KMS-11 (cell line): Measurements from ENCODE around the gene RAPGEF1.

Source experiments
- H2AFZ ChIP-seq: fragments of 200-600 bp; sonication (generic); 2 replicates; pipeline ENCODE4 v1.6.1; 2016; ENCODE audit warnings: antibody characterized with exemption, mixed run types, low read depth
- H3K27ac ChIP-seq: fragments of 200-600 bp; sonication (generic); 2 replicates; pipeline ENCODE4 v1.6.1; 2016; ENCODE audit warnings: mild to moderate bottlenecking, mixed run types
- H3K27me3 ChIP-seq: fragments of 200-600 bp; sonication (generic); 2 replicates; pipeline ENCODE4 v1.6.1; 2017; ENCODE audit warnings: mild to moderate bottlenecking, low read depth, mixed run types, moderate library complexity; ENCODE audit not compliant: insufficient read depth
- H3K36me3 ChIP-seq: fragments of 200-600 bp; sonication (generic); 2 replicates; pipeline ENCODE4 v1.6.1; 2017; ENCODE audit warnings: mild to moderate bottlenecking, mixed run types; ENCODE audit not compliant: insufficient read depth
- H3K4me1 ChIP-seq: fragments of 200-600 bp; sonication (generic); 2 replicates; pipeline ENCODE4 v1.6.1; 2016; ENCODE audit warnings: mild to moderate bottlenecking, low read depth, mixed run types; ENCODE audit not compliant: poor library complexity, severe bottlenecking
- H3K4me2 ChIP-seq: fragments of 200-600 bp; sonication (generic); 2 replicates; pipeline ENCODE4 v1.7.0; 2016; ENCODE audit warnings: mild to moderate bottlenecking, mixed run types
- H3K4me3 ChIP-seq: fragments of 200-600 bp; sonication (generic); IDR thresholded peaks from 2 replicates; pipeline ENCODE4 v1.6.1; 2017; ENCODE audit warnings: low read depth, low read length, mixed read lengths; ENCODE audit not compliant: insufficient read depth
- H3K79me2 ChIP-seq: fragments of 200-600 bp; sonication (generic); 2 replicates; pipeline ENCODE4 v1.6.1; 2016; ENCODE audit warnings: low read depth, mixed run types; ENCODE audit not compliant: insufficient read depth
- H3K9ac ChIP-seq: fragments of 200-600 bp; sonication (generic); 2 replicates; pipeline ENCODE4 v1.6.1; 2016; ENCODE audit warnings: mild to moderate bottlenecking, mixed run types
- H4K20me1 ChIP-seq: fragments of 200-600 bp; sonication (generic); 2 replicates; pipeline ENCODE4 v1.6.1; 2016; ENCODE audit warnings: mild to moderate bottlenecking, mixed run types; ENCODE audit not compliant: insufficient read depth
- TF ChIP-seq, protein P1 (sequence below): fragments of 200-600 bp; sonication (generic); conservative IDR thresholded peaks from 2 replicates; pipeline ENCODE4 v1.6.1; 2017; ENCODE audit warnings: low read depth, mild to moderate bottlenecking, antibody characterized with exemption, low read length, moderate library complexity, mixed read lengths

The RAPGEF1 gene

DNA sequence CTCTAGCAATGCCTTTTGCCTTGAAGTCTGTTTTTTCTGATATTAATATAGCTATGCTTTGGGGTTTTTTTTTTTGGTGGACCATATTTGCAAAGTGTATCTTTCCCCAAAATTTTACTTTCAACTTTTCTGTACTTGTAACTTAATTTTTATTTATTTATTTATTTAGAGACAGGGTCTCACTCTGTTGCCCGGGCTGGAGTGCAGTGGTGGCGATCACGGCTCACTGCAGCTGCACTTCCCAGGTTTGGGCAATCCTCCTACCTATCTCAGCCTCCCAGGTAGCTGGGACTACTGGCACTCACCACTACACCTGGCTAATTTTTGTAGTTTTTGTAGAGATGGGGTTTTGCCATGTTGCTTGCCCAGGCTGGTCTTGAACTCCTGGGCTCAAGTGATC lies 173.7 kb downstream of the RAPGEF1 start:
- H3K27ac ChIP-seq: no peak overlapping the region
- H2AFZ ChIP-seq: no peak overlapping the region
- H3K27me3 ChIP-seq: no peaks in the 10 kb centered on the region
- H3K9ac ChIP-seq: no peak overlapping the region
- H3K79me2 ChIP-seq: no peaks in the 10 kb centered on the region
- no peaks in the 10 kb centered on the region for H3K36me3 ChIP-seq
- H4K20me1 ChIP-seq: no peaks in the 10 kb centered on the region
- H3K4me3 ChIP-seq: no peak overlapping the region
- no peak overlapping the region for H3K4me2 ChIP-seq
- TF ChIP-seq, protein P1, sequence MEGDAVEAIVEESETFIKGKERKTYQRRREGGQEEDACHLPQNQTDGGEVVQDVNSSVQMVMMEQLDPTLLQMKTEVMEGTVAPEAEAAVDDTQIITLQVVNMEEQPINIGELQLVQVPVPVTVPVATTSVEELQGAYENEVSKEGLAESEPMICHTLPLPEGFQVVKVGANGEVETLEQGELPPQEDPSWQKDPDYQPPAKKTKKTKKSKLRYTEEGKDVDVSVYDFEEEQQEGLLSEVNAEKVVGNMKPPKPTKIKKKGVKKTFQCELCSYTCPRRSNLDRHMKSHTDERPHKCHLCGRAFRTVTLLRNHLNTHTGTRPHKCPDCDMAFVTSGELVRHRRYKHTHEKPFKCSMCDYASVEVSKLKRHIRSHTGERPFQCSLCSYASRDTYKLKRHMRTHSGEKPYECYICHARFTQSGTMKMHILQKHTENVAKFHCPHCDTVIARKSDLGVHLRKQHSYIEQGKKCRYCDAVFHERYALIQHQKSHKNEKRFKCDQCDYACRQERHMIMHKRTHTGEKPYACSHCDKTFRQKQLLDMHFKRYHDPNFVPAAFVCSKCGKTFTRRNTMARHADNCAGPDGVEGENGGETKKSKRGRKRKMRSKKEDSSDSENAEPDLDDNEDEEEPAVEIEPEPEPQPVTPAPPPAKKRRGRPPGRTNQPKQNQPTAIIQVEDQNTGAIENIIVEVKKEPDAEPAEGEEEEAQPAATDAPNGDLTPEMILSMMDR: no peak
- H3K4me1 ChIP-seq: no peaks in the 10 kb centered on the region

DNA sequence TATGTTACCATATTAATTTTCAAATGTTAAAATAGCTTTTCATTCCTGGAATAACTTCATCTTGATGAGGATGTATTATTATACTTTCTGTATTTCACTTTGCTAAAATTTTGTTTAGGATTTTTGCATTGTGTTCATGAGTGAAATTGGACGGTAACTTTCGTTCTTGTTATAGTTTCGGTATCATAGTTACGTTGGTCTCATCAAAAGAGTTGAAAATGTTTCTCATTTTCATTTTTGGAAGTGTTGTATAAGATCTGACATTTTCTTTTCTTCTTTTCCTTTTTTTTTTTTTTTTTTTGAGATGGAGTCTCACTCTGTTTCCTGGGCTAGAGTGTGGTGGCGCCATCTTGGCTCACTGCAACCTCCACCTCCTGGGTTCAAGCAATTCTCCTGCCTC lies 174.5 kb downstream of the RAPGEF1 start:
- Histone ChIP-seq H3K4me1 (no peaks in the 10 kb centered on the region), H4K20me1 (no peaks in the 10 kb centered on the region), H3K27ac (no peak overlapping the region), H3K79me2 (no peaks in the 10 kb centered on the region), H3K4me3 (no peak overlapping the region), H3K9ac (no peak overlapping the region), H3K27me3 (no peaks in the 10 kb centered on the region), H3K4me2 (no peak overlapping the region), H3K36me3 (no peaks in the 10 kb centered on the region), H2AFZ (no peak overlapping the region)
- TF ChIP-seq, protein P1: no peak

DNA sequence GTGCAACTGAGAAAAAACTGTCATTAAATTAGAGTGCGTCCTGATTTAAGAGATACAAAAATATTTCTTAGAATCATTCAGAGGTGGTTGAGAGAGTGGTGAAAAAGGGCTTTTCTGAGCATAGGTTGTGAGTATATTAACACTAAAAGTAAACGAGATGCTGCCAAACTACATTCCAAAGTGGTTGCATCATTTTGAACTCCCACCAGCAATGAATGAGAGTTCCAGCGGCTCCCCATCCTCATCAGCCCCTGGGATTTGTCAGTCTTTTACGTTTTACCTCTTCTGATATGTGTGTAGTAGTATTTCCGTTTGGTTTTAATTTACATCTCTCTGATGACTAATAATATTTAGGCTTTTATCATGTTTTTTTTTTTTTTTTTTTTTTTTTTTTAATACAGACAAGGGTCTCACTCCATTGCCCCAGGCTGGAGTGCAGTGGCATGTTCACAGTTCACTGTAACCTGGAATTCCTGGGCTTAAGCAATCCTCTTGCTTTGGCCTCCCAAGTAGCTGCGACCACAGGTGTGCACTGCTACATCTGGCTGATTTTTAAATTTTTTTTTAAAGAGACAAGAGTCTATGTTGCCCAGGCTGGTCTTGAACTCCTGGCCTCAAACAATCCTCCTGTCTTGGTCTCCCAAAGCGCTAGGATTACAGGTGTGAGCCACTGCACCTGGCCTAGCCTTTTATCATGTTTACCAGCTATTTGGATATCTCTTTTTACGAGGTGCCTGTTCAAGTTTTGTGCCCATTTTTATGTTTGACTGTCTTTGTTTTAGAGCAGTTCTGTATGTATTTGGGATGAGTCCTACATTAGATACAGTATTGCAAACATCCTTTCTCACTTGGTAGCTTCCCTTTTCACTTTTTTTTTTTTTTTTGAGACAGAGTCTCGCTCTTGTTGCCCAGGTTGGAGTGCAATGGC lies 177.6 kb downstream of the RAPGEF1 start:
- no peaks in the 10 kb centered on the region for H3K79me2 ChIP-seq
- H3K36me3 ChIP-seq: no peaks in the 10 kb centered on the region
- no peak overlapping the region for H3K4me2 ChIP-seq
- H3K4me1 ChIP-seq: no peaks in the 10 kb centered on the region
- H3K9ac ChIP-seq: no peak overlapping the region
- TF ChIP-seq, protein P1: no peak
- H3K27ac ChIP-seq: no peak overlapping the region
- H3K27me3 ChIP-seq: no peaks in the 10 kb centered on the region
- H2AFZ ChIP-seq: no peak overlapping the region
- no peak overlapping the region for H3K4me3 ChIP-seq
- H4K20me1 ChIP-seq: no peaks in the 10 kb centered on the region

DNA sequence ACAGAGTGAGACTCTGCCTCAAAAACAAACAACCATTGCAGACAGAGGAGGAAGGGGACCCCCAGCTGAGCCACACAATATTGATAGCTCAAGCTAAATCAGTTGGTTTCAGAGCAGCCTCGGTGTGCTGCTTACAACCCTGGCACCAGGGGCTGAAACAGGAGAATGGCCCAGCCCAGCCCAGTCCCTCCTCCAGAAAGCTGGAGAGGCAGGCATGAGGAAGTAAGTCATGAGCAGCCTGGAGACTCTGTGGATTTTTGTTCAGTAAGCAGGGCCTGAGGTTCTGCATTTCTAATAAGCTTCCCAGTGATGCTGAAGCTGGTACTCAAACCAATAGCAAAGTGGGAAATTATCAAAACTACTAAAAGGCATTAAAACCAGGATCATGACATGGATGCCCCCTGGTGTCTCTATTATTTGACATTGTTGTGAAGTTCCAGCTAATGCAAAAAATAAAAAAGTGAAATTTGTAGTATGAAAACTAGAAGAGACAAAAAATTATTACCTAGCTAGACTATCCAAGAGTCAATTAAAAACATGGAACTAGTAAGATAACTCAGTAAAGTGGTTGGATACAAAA lies 180.4 kb downstream of the RAPGEF1 start:
- Histone ChIP-seq H3K4me3 (no peak overlapping the region), H3K79me2 (no peaks in the 10 kb centered on the region), H3K4me1 (no peaks in the 10 kb centered on the region), H3K36me3 (no peaks in the 10 kb centered on the region), H3K9ac (no peak overlapping the region), H3K27me3 (no peaks in the 10 kb centered on the region), H3K4me2 (no peak overlapping the region), H4K20me1 (no peaks in the 10 kb centered on the region), H3K27ac (no peak overlapping the region), H2AFZ (no peak overlapping the region)
- TF ChIP-seq, protein P1: no peak; the same call in 1 of the 2 replicates
